Upper lobe of right lung (tissue), 1 donor: ENCODE data around the gene SYCP2L. TPM values are rescaled to one million over a fixed set of nuclear protein-coding genes. Genes with fewer than 3 reads are reported as not detected.
A peak's percentile ranks its signal among the peaks of the same experiment; 100 is the strongest.
"Not testable (repeated sequence)": the region's sequence is repeated elsewhere in the genome, so short reads cannot be mapped to it uniquely, and the experiment has no call there.

Experiments
- ATAC-seq: fragments of 200-7000 bp; cut with Tn5 transposase; one replicate; pipeline ENCODE4 v1.9.1; 2020; ENCODE audit warnings: mild to moderate bottlenecking, moderate library complexity
- DNase-seq: peaks from one replicate; pipeline ENCODE4 v3.0.0-alpha.2; 2020
- H3K27ac ChIP-seq: fragments of 200-600 bp; one replicate; pipeline ENCODE4 v1.8.0; 2022
- H3K27me3 ChIP-seq: fragments of 200-600 bp; one replicate; pipeline ENCODE4 v1.8.0; 2022; ENCODE audit warnings: mild to moderate bottlenecking
- H3K36me3 ChIP-seq: fragments of 200-600 bp; one replicate; pipeline ENCODE4 v1.8.0; 2022
- H3K4me1 ChIP-seq: fragments of 200-600 bp; one replicate; pipeline ENCODE4 v1.8.0; 2022
- H3K4me3 ChIP-seq: fragments of 200-600 bp; one replicate; pipeline ENCODE4 v1.8.0; 2022; ENCODE audit warnings: mild to moderate bottlenecking
- H3K9me3 ChIP-seq: fragments of 200-600 bp; one replicate; pipeline ENCODE4 v1.8.0; 2022
- intact Hi-C: fragments of 100-400 bp; cut with DNase I; formaldehyde crosslinking; loops from one replicate; pipeline ENCODE4 v1.11.0; 2022
- total RNA-seq: library from RNA; stranded (reverse); fragmentation: NEBNext Ultra II Directional; extraction: Animal tissue kit (Norgen Biotek cat#: 25700); gene quantifications from one replicate; pipeline ENCODE4 v1.2.1, GENCODE V29; 2021
- TF ChIP-seq, protein P1 (sequence below): fragments of 200-600 bp; IDR thresholded peaks from one replicate; pipeline ENCODE4 v1.8.0; 2022; ENCODE audit warnings: antibody characterized with exemption
- donor health status: DM: no; HTN: yes; CAD: no; lungs with severe emphysema.

The SYCP2L gene
- total RNA-seq, 1 donor from 2014 or later, result 0.58 TPM

DNA sequence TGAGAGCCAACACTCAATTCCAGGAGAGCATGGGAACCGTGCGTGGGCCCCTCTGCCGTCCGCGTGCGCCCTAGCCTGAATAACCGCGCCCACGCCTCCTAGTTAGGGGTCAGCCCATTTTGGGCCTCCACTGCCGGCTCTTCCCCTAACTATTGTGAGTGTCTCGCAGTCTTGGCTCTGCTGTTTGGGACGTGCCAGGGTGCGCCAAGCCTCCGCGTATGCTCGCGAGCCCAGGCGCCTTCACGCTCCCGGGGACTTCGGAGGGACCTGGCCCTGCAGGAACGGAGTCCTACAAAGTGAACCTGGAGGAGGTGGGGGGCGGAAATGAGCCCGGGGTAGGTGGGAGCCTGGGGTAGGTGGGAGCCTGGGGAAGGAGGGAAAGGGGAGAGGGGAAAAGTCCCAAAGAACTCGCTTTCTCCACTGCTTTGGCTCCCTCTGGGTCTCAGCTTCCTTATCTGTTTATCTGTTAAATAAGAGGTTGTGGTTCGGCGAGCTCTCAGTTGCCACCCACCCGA is 4.1 kb upstream of the SYCP2L start:
- TF ChIP-seq, protein P1, sequence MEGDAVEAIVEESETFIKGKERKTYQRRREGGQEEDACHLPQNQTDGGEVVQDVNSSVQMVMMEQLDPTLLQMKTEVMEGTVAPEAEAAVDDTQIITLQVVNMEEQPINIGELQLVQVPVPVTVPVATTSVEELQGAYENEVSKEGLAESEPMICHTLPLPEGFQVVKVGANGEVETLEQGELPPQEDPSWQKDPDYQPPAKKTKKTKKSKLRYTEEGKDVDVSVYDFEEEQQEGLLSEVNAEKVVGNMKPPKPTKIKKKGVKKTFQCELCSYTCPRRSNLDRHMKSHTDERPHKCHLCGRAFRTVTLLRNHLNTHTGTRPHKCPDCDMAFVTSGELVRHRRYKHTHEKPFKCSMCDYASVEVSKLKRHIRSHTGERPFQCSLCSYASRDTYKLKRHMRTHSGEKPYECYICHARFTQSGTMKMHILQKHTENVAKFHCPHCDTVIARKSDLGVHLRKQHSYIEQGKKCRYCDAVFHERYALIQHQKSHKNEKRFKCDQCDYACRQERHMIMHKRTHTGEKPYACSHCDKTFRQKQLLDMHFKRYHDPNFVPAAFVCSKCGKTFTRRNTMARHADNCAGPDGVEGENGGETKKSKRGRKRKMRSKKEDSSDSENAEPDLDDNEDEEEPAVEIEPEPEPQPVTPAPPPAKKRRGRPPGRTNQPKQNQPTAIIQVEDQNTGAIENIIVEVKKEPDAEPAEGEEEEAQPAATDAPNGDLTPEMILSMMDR, result no peak
- intact Hi-C loops, result no loop called here
- DNase-seq (no peak), ATAC-seq (peak; percentile 24)
- H3K9me3 ChIP-seq, result no peaks in the 10 kb centered on the region
- no peaks in the 10 kb centered on the region for H3K36me3 ChIP-seq
- H3K4me1 ChIP-seq, result no peaks in the 10 kb centered on the region
- no peak overlapping the region for H3K27ac ChIP-seq
- H3K27me3 ChIP-seq, result peaks cover 73% of the 10 kb centered on the region
- H3K4me3 ChIP-seq, result no peak overlapping the region

DNA sequence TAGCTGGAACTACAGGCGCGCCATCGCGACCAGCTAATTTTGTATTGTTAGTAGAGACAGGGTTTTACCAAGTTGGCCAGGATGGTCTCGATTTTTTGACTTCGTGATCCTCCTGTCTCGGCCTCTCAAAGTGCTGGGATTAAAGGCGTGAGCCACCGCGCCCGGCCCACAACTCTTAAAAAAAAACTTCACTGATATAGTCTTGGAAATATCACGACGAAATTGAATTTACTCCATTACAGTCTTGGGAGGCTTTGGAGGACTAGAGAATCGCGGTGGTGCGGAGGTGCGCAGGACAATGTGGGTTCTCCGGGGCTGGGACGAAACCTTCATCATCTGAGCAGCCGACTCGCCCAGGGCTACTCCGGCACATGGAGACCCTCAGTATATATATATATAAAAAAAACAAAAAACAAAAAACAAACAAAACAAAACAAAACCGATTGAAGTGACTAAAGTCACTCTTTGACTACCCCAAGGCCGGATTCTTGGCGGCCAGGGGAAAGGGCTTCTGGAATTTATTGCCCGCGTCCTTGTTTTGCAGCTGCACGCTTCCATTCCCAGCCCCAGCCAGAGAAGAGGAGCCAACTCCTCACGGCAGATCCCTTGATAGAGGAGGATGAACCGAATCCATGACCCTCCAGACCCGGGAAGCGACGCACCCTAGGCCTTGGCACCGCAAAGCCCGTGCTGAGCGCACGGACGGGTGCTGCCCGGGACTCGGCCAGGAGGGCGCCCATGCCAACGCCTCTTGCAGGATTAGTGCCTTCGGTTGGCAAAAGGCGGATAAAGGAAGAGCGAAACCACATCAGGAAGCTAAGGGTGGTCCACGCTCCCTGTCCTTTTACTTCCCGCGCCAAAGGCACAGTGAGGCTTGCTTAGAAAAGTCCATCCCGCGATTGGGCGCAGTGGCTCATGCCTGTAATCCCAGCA is 3.3 kb upstream of the SYCP2L start:
- H3K9me3 ChIP-seq, result no peaks in the 10 kb centered on the region
- no peaks in the 10 kb centered on the region for H3K36me3 ChIP-seq
- intact Hi-C loops, result no loop called here
- no peak for ATAC-seq
- no peak for DNase-seq
- H3K4me1 ChIP-seq, result no peaks in the 10 kb centered on the region
- H3K4me3 ChIP-seq, result no peak overlapping the region
- H3K27ac ChIP-seq, result no peak overlapping the region
- TF ChIP-seq, protein P1, result no peak
- H3K27me3 ChIP-seq, result peaks cover 69% of the 10 kb centered on the region

DNA sequence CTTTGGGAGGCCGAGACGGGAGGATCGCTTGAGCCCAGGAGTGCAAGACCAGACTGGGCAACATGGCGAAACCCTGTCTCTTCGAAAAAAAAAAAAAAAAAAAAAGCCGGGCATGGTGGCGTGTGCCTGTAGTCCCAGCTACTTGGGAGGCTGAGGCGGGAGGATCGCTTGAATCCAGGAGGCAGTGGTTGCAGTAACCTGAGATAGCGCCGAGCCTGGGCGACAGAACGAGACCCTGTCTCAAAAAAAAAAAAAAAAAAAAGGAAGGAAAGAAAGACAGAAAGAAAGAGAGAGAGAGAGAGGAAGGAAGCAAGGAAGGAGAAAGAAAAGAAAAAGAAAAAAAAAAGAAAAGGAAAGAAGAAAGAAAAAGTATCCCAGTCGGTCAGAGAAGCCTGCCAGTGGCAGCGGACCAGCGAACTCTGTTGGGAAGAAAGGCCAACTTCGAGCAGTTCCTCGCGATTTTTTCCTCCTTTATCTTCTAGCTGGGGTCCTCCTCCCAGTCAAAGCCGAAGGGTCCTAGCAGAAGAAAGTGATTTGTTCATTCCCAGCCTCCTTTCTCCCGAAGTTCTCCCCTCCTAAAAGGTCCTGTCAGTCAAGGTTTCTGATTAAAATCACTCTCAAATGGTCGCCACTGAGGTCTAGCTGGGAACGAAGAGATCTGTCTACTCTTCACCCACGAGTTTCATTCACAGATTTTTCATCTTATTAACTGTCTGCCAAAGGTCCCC is 2.4 kb upstream of the SYCP2L start:
- no peaks in the 10 kb centered on the region for H3K36me3 ChIP-seq
- H3K9me3 ChIP-seq, result no peaks in the 10 kb centered on the region
- H3K27ac ChIP-seq, result no peak overlapping the region
- TF ChIP-seq, protein P1, result no peak
- ATAC-seq, result no peak
- intact Hi-C loops, result no loop called here
- no peak for DNase-seq
- H3K27me3 ChIP-seq, result peaks cover 69% of the 10 kb centered on the region
- no peak overlapping the region for H3K4me3 ChIP-seq
- H3K4me1 ChIP-seq, result no peaks in the 10 kb centered on the region

DNA sequence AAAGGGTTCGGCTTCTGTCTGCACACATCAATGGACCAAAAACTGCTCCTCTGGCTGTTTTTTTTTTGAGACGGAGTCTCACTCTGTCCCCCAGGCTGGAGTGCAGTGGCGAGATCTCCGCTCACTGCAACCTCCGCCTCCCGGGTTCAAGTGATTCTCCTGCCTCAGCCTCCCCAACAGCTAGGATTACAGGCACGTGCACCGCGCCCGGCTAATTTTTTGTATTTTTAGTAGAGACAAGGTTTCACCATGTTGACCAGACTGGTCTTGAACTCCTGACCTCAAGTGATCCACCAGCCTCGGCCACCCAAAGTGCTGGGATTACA is 524 bp upstream of the SYCP2L start:
- H3K4me1 ChIP-seq, H3K36me3 ChIP-seq, intact Hi-C loops, H3K27ac ChIP-seq, ATAC-seq, DNase-seq, H3K9me3 ChIP-seq: not testable (repeated sequence)
- H3K27me3 ChIP-seq, result peaks cover 62% of the 10 kb centered on the region
- H3K4me3 ChIP-seq, result peak overlapping the region; percentile 33

DNA sequence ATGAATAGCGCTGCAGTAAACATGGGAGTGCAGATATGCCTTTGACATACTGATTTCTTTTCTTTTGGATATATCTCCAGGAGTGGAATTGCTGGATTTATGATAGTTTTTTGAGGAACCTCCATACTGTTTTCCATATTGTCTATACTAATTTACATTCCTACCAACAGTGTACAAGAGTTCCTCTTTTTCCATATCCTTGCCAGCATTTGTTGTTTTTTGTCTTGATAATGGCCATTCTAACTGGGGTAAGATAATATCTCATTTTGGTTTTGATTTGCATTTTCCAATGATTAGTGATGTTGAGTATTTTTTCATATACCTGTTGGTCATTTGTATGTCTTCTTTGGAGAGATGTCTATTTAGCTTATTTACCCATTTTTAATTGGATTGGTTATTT is 3.3 kb downstream of the SYCP2L start:
- TF ChIP-seq, protein P1, result no peak
- Histone ChIP-seq H3K4me1 (peaks cover 3% of the 10 kb centered on the region), H3K36me3 (no peaks in the 10 kb centered on the region), H3K27ac (no peak overlapping the region), H3K9me3 (no peaks in the 10 kb centered on the region), H3K4me3 (no peak overlapping the region), H3K27me3 (peaks cover 26% of the 10 kb centered on the region)
- intact Hi-C loops, result no loop called here
- DNase-seq (no peak), ATAC-seq (no peak)

DNA sequence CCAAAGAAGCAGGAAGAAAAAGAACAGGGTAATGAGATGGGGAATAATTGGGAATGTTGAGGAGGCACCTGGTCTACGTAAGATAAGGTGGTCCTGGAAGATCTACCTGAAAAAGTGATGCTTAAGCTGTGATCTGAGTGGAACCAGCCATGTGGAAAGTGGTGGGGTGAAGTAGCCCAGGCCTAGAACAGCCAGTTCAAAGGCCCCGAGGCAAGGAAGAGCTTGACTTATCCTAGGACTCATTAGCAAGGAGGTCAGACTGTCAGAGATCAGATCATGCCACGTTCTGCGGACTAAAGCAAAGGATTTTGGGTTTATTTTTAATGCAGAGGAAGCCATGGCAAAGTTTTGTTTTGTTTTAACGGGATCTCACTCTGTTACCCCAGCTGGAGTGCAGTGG is 5.1 kb downstream of the SYCP2L start:
- no peak for ATAC-seq
- H3K27me3 ChIP-seq, result peaks cover 8% of the 10 kb centered on the region
- TF ChIP-seq, protein P1, result no peak
- H3K4me1 ChIP-seq, result peaks cover 3% of the 10 kb centered on the region
- intact Hi-C loops, result no loop called here
- no peaks in the 10 kb centered on the region for H3K36me3 ChIP-seq
- no peak for DNase-seq
- no peak overlapping the region for H3K27ac ChIP-seq
- no peaks in the 10 kb centered on the region for H3K9me3 ChIP-seq
- no peak overlapping the region for H3K4me3 ChIP-seq
